ENCODE measurements around the gene LYSMD1.
A peak's percentile ranks its signal among the peaks of the same experiment; 100 is the strongest.

The LYSMD1 gene

GRCh38 chr1:151175041-151175741 is 9.5 kb upstream of the LYSMD1 start:
- no peak for DNase-seq

GRCh38 chr1:151171190-151171589 is 5.5 kb upstream of the LYSMD1 start:
- no peak for DNase-seq

GRCh38 chr1:151167116-151167515 is 1.4 kb upstream of the LYSMD1 start:
- DNase-seq, result no peak

GRCh38 chr1:151166505-151166956 is 829 bp upstream of the LYSMD1 start:
- peak; percentile 11 to 40 (median 34) for DNase-seq

GRCh38 chr1:151165281-151165737 is 393 bp downstream of the LYSMD1 start:
- no peak for DNase-seq

- no peak for DNase-seq
Observed at GRCh38 chr1:151164732-151165280, 896 bp downstream of the LYSMD1 start.

GRCh38 chr1:151159373-151159772 is 6.3 kb downstream of the LYSMD1 start:
- DNase-seq, result peak; percentile 65 to 80 (median 73)

GRCh38 chr1:151158751-151159251 is 6.9 kb downstream of the LYSMD1 start:
- peak in 2 of 3 donors; percentile 14 to 18 for DNase-seq

GRCh38 chr1:151158326-151158725 is 7.4 kb downstream of the LYSMD1 start:
- DNase-seq, result peak; percentile 60 to 78 (median 67)

GRCh38 chr1:151157067-151157531 is 8.6 kb downstream of the LYSMD1 start:
- DNase-seq, result peak; percentile 60 to 73 (median 70)

GRCh38 chr1:151156515-151156819 is 9.2 kb downstream of the LYSMD1 start, which contains the start of gene TNFAIP8L2:
Gene TNFAIP8L2, plus strand, starts transcription at chr1:151156649. Its CDS starts 2,049 bp downstream, at chr1:151158698.
- peak; percentile 84 to 89 (median 86) for DNase-seq

GRCh38 chr1:151147665-151148064 is 18.0 kb downstream of the LYSMD1 start:
- DNase-seq, result no peak

- peak in 1 of 3 donors; percentile 22 for DNase-seq
Observed at GRCh38 chr1:151147132-151147503, 18.6 kb downstream of the LYSMD1 start.

- peak; percentile 94 to 97 (median 95) for DNase-seq
Observed at GRCh38 chr1:151146412-151147131, 19.1 kb downstream of the LYSMD1 start, which contains the start of gene SEMA6C. Gene SEMA6C, minus strand, starts transcription at chr1:151146631. Its CDS starts 4,010 bp downstream, at chr1:151142621.

GRCh38 chr1:151146072-151146411 is 19.7 kb downstream of the LYSMD1 start:
- DNase-seq, result peak in 1 of 3 donors; percentile 20

GRCh38 chr1:151145304-151146071 is 20.2 kb downstream of the LYSMD1 start:
- peak in 2 of 3 donors; percentile 32 to 41 for DNase-seq

GRCh38 chr1:151144474-151145303 is 21.0 kb downstream of the LYSMD1 start:
- no peak for DNase-seq

- DNase-seq, result no peak
Observed at GRCh38 chr1:151143986-151144385, 21.7 kb downstream of the LYSMD1 start.

GRCh38 chr1:151143057-151143435 is 22.7 kb downstream of the LYSMD1 start:
- DNase-seq, result no peak

GRCh38 chr1:151142411-151143056 is 23.2 kb downstream of the LYSMD1 start:
- DNase-seq, result no peak

GRCh38 chr1:151137789-151138188 is 27.9 kb downstream of the LYSMD1 start:
- DNase-seq, result no peak

Data from suppressor macrophage treated with lipopolysaccharide for 1 hour (primary cell).